ENCODE data around the gene MLC1. TPM values are rescaled to one million over a fixed set of nuclear protein-coding genes. Genes with fewer than 3 reads are reported as not detected.

Gene MLC1
- total RNA-seq, 1 donor from 2014 or later: not detected

- intact Hi-C loops (cut with micrococcal nuclease): no loop called here
- Mint-ChIP-seq H3K27ac (no peak overlapping the region), H3K27me3 (peaks cover 31% of the 10 kb centered on the region), H3K9me3 (peaks cover 11% of the 10 kb centered on the region), H3K4me3 (no peak overlapping the region), H3K36me3 (ENCODE audit: low read depth) (peaks cover 4% of the 10 kb centered on the region), H3K4me1 (peaks cover 5% of the 10 kb centered on the region)
- ATAC-seq (ENCODE audit: low read depth): no peak
- TF ChIP-seq CTCF (IDR thresholded peaks at IDR 0.05): no peak
- CTCF ChIA-PET: interaction anchor here (0.8 kb wide), 1 partner anchor 56 kb away, joined by 4 read pairs; no protein-coding TSS in a partner anchor
- no peak for DNase-seq
- POLR2A ChIA-PET: interaction anchor here (0.6 kb wide), 1 partner anchor 33 kb away, joined by 3 read pairs; no protein-coding TSS in a partner anchor
Measured at GRCh38 chr22:50086526-50086925, 1.3 kb upstream of the MLC1 start.

GRCh38 chr22:50084614-50085021 is 608 bp downstream of the MLC1 start:
- H3K36me3 Mint-ChIP-seq (ENCODE audit: low read depth): peaks cover 4% of the 10 kb centered on the region
- intact Hi-C loops (cut with micrococcal nuclease): no loop called here
- CTCF ChIA-PET: no interaction called here
- no peak overlapping the region for H3K27ac Mint-ChIP-seq
- DNase-seq: no peak
- POLR2A ChIA-PET: no interaction called here
- H3K27me3 Mint-ChIP-seq: peaks cover 31% of the 10 kb centered on the region
- H3K4me3 Mint-ChIP-seq: no peak overlapping the region
- peaks cover 7% of the 10 kb centered on the region for H3K9me3 Mint-ChIP-seq
- no peak for TF ChIP-seq CTCF (IDR thresholded peaks at IDR 0.05)
- no peak for ATAC-seq (ENCODE audit: low read depth)
- H3K4me1 Mint-ChIP-seq: peaks cover 5% of the 10 kb centered on the region

- Mint-ChIP-seq H3K27me3 (peaks cover 31% of the 10 kb centered on the region), H3K4me1 (peaks cover 5% of the 10 kb centered on the region), H3K36me3 (ENCODE audit: low read depth) (peaks cover 4% of the 10 kb centered on the region), H3K4me3 (no peak overlapping the region), H3K9me3 (peaks cover 7% of the 10 kb centered on the region), H3K27ac (no peak overlapping the region)
- CTCF ChIA-PET: no interaction called here
- POLR2A ChIA-PET: interaction anchor here (0.6 kb wide), 1 partner anchor 159 kb away, joined by 4 read pairs; no protein-coding TSS in a partner anchor
- intact Hi-C loops (cut with micrococcal nuclease): no loop called here
- DNase-seq: no peak
- ATAC-seq (ENCODE audit: low read depth): no peak
- no peak for TF ChIP-seq CTCF (IDR thresholded peaks at IDR 0.05)
Measured at GRCh38 chr22:50084080-50084477, 1.1 kb downstream of the MLC1 start.

- Mint-ChIP-seq H3K27ac (no peak overlapping the region), H3K36me3 (ENCODE audit: low read depth) (peaks cover 4% of the 10 kb centered on the region), H3K9me3 (peaks cover 7% of the 10 kb centered on the region), H3K4me1 (peaks cover 5% of the 10 kb centered on the region), H3K27me3 (peaks cover 31% of the 10 kb centered on the region), H3K4me3 (no peak overlapping the region)
- ATAC-seq (ENCODE audit: low read depth) (no peak), DNase-seq (no peak)
- CTCF ChIA-PET: no interaction called here
- POLR2A ChIA-PET: interaction anchor here (0.6 kb wide), 1 partner anchor 159 kb away, joined by 4 read pairs; no protein-coding TSS in a partner anchor
- no peak for TF ChIP-seq CTCF (IDR thresholded peaks at IDR 0.05)
- intact Hi-C loops (cut with micrococcal nuclease): no loop called here
Measured at GRCh38 chr22:50083462-50084079, 1.7 kb downstream of the MLC1 start.

GRCh38 chr22:50082961-50083461 is 2.2 kb downstream of the MLC1 start:
- ChIA-PET POLR2A (no interaction called here), CTCF (no interaction called here)
- DNase-seq (no peak), ATAC-seq (ENCODE audit: low read depth) (no peak)
- no peak overlapping the region for H3K27ac Mint-ChIP-seq
- H3K9me3 Mint-ChIP-seq: peaks cover 7% of the 10 kb centered on the region
- peaks cover 31% of the 10 kb centered on the region for H3K27me3 Mint-ChIP-seq
- TF ChIP-seq CTCF (IDR thresholded peaks at IDR 0.05): no peak
- intact Hi-C loops (cut with micrococcal nuclease): no loop called here
- no peak overlapping the region for H3K4me3 Mint-ChIP-seq
- peaks cover 4% of the 10 kb centered on the region for H3K36me3 Mint-ChIP-seq (ENCODE audit: low read depth)
- peaks cover 5% of the 10 kb centered on the region for H3K4me1 Mint-ChIP-seq

Data from activated B cell treated with CpG ODN at 0.5 μM for 24 hours (primary cell).